Ishikawa (cell line): Measurements from ENCODE around the gene RFX8.

Source experiments
- CEBPB ChIP-seq: IDR thresholded peaks from 2 replicates; pipeline ENCODE4 v1.6.1; 2012
- CREB1 ChIP-seq: IDR thresholded peaks from 2 replicates; pipeline ENCODE4 v1.6.1; 2012; ENCODE audit warnings: low read depth
- EGR1 ChIP-seq: IDR thresholded peaks from 2 replicates; pipeline ENCODE4 v1.6.1; 2012
- EP300 ChIP-seq: IDR thresholded peaks from 2 replicates; pipeline ENCODE4 v1.6.1; 2012; ENCODE audit warnings: borderline replicate concordance
- FOXM1 ChIP-seq: IDR thresholded peaks from 2 replicates; pipeline ENCODE4 v1.6.1; 2012; ENCODE audit warnings: low read depth, borderline replicate concordance
- NFIC ChIP-seq: IDR thresholded peaks from 2 replicates; pipeline ENCODE4 v1.6.1; 2012
- RAD21 ChIP-seq: IDR thresholded peaks from 2 replicates; pipeline ENCODE4 v1.6.1; 2012; ENCODE audit warnings: low read depth
- TAF1 ChIP-seq: IDR thresholded peaks from 2 replicates; pipeline ENCODE4 v1.6.1; 2012; ENCODE audit warnings: low read depth, mild to moderate bottlenecking
- TCF12 ChIP-seq: IDR thresholded peaks from 2 replicates; pipeline ENCODE4 v1.6.1; 2012; ENCODE audit warnings: low read depth
- TEAD4 ChIP-seq: IDR thresholded peaks from 2 replicates; pipeline ENCODE4 v1.6.1; 2012
- YY1 ChIP-seq: IDR thresholded peaks from 2 replicates; pipeline ENCODE4 v1.6.1; 2012; ENCODE audit warnings: low read depth
- ZBTB7A ChIP-seq: IDR thresholded peaks from 2 replicates; pipeline ENCODE4 v1.6.1; 2012; ENCODE audit warnings: low read depth
- TF ChIP-seq, protein P1 (sequence below): IDR thresholded peaks from 2 replicates; pipeline ENCODE4 v1.6.1; 2012
- TF ChIP-seq, protein P2 (sequence below): IDR thresholded peaks from 2 replicates; pipeline ENCODE4 v1.6.1; 2012
- TF ChIP-seq, protein P3 (sequence below): IDR thresholded peaks from 2 replicates; pipeline ENCODE4 v1.6.1; 2012; ENCODE audit warnings: low read depth, mild to moderate bottlenecking

RFX8 gene

GRCh38 chr2:101399021-101399799 lies 75.7 kb downstream of the RFX8 start:
- TF ChIP-seq TCF12 (no peak), RAD21 (no peak), ZBTB7A (no peak), NFIC (no peak), YY1 (no peak)
- TF ChIP-seq, protein P1, sequence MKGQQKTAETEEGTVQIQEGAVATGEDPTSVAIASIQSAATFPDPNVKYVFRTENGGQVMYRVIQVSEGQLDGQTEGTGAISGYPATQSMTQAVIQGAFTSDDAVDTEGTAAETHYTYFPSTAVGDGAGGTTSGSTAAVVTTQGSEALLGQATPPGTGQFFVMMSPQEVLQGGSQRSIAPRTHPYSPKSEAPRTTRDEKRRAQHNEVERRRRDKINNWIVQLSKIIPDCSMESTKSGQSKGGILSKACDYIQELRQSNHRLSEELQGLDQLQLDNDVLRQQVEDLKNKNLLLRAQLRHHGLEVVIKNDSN: no peak

DNA sequence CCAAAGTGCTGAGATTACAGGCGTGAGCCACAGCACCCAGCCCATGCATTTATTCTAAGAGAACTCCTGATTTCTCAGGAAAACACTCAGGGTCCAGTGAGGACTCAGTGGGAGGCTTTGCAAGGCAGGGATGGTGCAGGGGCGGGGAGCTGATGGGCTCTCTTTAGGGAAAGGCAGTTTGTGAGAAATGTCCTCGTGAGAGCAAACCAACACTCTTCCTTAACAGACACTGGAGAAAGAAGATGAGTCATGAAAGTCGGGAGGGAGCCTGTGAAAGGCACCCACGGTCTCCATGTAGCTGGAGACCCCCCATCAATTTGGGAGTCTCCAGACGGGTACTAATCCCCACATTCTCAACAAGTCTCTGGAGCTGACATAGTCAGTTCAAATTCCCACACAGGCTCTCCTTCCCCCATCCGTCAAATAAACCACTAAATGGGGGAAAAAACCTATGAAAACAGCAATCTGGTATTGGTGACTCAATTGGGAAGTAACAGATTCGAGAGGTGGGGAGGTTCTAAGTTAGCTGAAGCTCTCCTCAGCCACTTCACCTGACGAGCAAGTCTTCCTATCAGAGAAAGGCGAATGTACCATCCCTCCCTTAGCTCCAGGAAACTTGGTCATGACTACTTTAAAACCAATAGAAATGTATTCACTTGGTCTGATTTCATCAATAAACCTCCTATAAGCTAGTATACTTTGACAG lies 76.6 kb downstream of the RFX8 start:
- TF ChIP-seq TEAD4: no peak
- TF ChIP-seq NFIC: no peak
- no peak for TF ChIP-seq CEBPB
- TF ChIP-seq EP300: no peak
- TF ChIP-seq, protein P2, sequence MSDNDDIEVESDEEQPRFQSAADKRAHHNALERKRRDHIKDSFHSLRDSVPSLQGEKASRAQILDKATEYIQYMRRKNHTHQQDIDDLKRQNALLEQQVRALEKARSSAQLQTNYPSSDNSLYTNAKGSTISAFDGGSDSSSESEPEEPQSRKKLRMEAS: no peak
- TF ChIP-seq, protein P1: no peak
- TF ChIP-seq RAD21: no peak
- no peak for TF ChIP-seq EGR1
- TF ChIP-seq TAF1: no peak
- TF ChIP-seq, protein P3, sequence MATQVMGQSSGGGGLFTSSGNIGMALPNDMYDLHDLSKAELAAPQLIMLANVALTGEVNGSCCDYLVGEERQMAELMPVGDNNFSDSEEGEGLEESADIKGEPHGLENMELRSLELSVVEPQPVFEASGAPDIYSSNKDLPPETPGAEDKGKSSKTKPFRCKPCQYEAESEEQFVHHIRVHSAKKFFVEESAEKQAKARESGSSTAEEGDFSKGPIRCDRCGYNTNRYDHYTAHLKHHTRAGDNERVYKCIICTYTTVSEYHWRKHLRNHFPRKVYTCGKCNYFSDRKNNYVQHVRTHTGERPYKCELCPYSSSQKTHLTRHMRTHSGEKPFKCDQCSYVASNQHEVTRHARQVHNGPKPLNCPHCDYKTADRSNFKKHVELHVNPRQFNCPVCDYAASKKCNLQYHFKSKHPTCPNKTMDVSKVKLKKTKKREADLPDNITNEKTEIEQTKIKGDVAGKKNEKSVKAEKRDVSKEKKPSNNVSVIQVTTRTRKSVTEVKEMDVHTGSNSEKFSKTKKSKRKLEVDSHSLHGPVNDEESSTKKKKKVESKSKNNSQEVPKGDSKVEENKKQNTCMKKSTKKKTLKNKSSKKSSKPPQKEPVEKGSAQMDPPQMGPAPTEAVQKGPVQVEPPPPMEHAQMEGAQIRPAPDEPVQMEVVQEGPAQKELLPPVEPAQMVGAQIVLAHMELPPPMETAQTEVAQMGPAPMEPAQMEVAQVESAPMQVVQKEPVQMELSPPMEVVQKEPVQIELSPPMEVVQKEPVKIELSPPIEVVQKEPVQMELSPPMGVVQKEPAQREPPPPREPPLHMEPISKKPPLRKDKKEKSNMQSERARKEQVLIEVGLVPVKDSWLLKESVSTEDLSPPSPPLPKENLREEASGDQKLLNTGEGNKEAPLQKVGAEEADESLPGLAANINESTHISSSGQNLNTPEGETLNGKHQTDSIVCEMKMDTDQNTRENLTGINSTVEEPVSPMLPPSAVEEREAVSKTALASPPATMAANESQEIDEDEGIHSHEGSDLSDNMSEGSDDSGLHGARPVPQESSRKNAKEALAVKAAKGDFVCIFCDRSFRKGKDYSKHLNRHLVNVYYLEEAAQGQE: no peak
- no peak for TF ChIP-seq FOXM1
- TF ChIP-seq CREB1: no peak

DNA sequence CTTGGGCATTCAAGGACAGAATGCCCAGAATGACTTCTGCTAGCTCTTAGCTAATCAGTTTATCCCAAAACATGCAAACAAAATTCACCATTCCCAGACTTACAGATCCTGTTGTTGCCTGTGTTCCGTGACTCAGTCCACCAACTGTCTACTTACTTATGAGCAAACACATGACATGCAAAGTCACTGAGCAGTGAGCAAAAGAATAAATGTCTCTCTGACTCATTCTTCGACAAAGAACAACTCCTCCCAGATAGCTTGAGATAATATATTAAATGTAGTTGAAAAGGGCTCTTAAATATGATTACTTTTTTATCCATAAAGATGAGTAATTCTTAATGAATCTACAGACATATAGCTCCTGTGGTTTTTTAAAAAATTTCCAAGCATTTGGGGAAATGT lies 78.6 kb downstream of the RFX8 start:
- no peak for TF ChIP-seq TCF12
- no peak for TF ChIP-seq ZBTB7A
- TF ChIP-seq FOXM1: no peak
- TF ChIP-seq, protein P3: no peak
- TF ChIP-seq, protein P2: no peak
- no peak for TF ChIP-seq NFIC
- TF ChIP-seq CEBPB: no peak
- TF ChIP-seq EGR1: no peak
- TF ChIP-seq EP300: no peak
- TF ChIP-seq TEAD4: no peak
- TF ChIP-seq TAF1: no peak
- TF ChIP-seq, protein P1: no peak

DNA sequence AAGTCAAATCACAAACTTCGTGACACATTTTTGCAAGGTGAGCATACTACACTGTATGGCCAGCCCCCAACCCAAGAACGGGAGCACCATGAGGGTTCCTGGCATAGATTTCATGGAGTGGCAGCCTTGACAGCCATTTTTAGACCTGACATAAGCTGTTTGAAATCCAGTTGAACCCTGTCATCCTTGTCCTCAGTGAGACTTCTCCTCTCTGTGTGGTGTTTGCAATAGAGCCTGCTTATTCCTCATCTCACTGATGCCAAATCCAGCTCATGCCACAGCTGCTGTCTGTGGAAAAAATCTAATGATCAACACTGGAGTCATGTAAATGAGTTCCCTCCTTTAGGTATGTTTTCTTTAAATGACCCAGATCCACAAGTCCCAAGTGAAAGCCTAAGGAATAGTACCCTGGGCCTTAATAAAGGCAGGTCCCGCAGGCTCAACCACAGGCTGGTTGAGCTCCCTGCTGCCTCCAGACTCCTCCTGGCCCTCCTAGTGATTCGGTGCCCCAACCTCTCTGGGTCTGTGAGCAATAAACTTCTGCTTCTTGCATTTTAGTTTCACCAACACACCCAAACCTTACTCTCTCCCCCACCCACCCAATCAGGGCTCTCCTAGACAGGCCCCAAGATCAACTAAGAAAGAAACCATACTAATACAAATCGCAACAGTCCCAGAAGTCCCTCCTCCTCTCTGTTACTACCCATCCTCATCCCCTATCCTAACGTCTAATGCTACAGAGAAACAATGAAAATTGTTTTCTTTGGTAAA lies 79.2 kb downstream of the RFX8 start:
- TF ChIP-seq YY1 (no peak), TAF1 (no peak), EGR1 (no peak), TEAD4 (no peak), FOXM1 (no peak), TCF12 (no peak), NFIC (no peak), RAD21 (no peak), CREB1 (no peak), ZBTB7A (no peak), EP300 (no peak), CEBPB (no peak)
- TF ChIP-seq, protein P2: no peak
- TF ChIP-seq, protein P3: no peak
- TF ChIP-seq, protein P1: no peak
